Keratinocyte (primary cell): ENCODE measurements around the gene NAT10. TPM values are rescaled to one million over a fixed set of nuclear protein-coding genes. Genes with fewer than 3 reads are reported as not detected.

Source experiments
- DNase-seq: peaks from one replicate; pipeline ENCODE4 v3.0.0-alpha.2; 2011; ENCODE audit warnings: low read depth, missing footprints, low spot score
- FAIRE-seq: peaks from 2 replicates; lab custom pipeline; 2011; peaks lifted over from hg19 to GRCh38; lab: Jason Lieb, UNC
- H2AFZ ChIP-seq: 2 replicates; pipeline ENCODE4 v1.6.0; 2012; ENCODE audit warnings: low read length, control low read depth, inconsistent platforms; ENCODE audit not compliant: control insufficient read depth
- H3K27ac ChIP-seq: 2 replicates; pipeline ENCODE4 v1.5.1; 2011; ENCODE audit warnings: low read length; ENCODE audit not compliant: control insufficient read depth, insufficient read depth
- H3K27me3 ChIP-seq: 3 replicates; pipeline ENCODE4 v1.6.0; 2011; ENCODE audit warnings: low read length; ENCODE audit not compliant: control insufficient read depth, insufficient read depth; ENCODE audit errors: extremely low read depth
- H3K36me3 ChIP-seq, 2 experiments: 2 replicates in 1 of 2; 3 replicates in 1 of 2; pipeline ENCODE4 v1.5.1; 2011; ENCODE audit warnings: low read length in 2 of 2, mild to moderate bottlenecking in 1 of 2; ENCODE audit not compliant: control insufficient read depth in 2 of 2, insufficient read depth in 2 of 2; ENCODE audit errors: extremely low read depth in 1 of 2
- H3K4me1 ChIP-seq: 3 replicates; pipeline ENCODE4 v1.5.1; 2011; ENCODE audit warnings: low read length; ENCODE audit not compliant: control insufficient read depth, insufficient read depth; ENCODE audit errors: extremely low read depth
- H3K4me2 ChIP-seq: 3 replicates; pipeline ENCODE4 v1.6.0; 2011; ENCODE audit warnings: low read depth, low read length; ENCODE audit not compliant: control insufficient read depth, insufficient read depth; ENCODE audit errors: extremely low read depth
- H3K4me3 ChIP-seq, 3 experiments: fragments of 200-600 bp in 1 of 3; sonication (generic) in 1 of 3; 2 replicates in 2 of 3; 3 replicates in 1 of 3; pipeline ENCODE4 v1.5.1; 2011 to 2016; ENCODE audit warnings: low read length in 3 of 3, mild to moderate bottlenecking in 3 of 3, control low read depth in 2 of 3, inconsistent platforms in 1 of 3, low read depth in 1 of 3, mixed read lengths in 1 of 3, mixed run types in 1 of 3, moderate library complexity in 1 of 3; ENCODE audit not compliant: control insufficient read depth in 2 of 3, insufficient read depth in 2 of 3; ENCODE audit errors: extremely low read depth in 1 of 3
- H3K79me2 ChIP-seq: 2 replicates; pipeline ENCODE4 v1.6.0; 2012; ENCODE audit warnings: low read length; ENCODE audit not compliant: control insufficient read depth, insufficient read depth
- H3K9ac ChIP-seq: 3 replicates; pipeline ENCODE4 v1.6.0; 2011; ENCODE audit warnings: low read length; ENCODE audit not compliant: control insufficient read depth, insufficient read depth; ENCODE audit errors: extremely low read depth
- H3K9me1 ChIP-seq: 3 replicates; pipeline ENCODE4 v1.6.0; 2011; ENCODE audit warnings: low read length; ENCODE audit not compliant: control insufficient read depth, insufficient read depth; ENCODE audit errors: extremely low read depth
- H3K9me3 ChIP-seq: 2 replicates; pipeline ENCODE4 v1.5.1; 2012; ENCODE audit warnings: low read depth, low read length; ENCODE audit not compliant: control insufficient read depth
- H4K20me1 ChIP-seq: 3 replicates; pipeline ENCODE4 v1.6.0; 2011; ENCODE audit warnings: low read length; ENCODE audit not compliant: control insufficient read depth, insufficient read depth; ENCODE audit errors: extremely low read depth
- EZH2 ChIP-seq: IDR thresholded peaks from one replicate; pipeline ENCODE4 v1.6.1; 2012; ENCODE audit warnings: inconsistent platforms, mild to moderate bottlenecking, low read length, moderate library complexity
- dilution Hi-C: fragments of 300-500 bp; cut with MboI; formaldehyde crosslinking; loops from one replicate; pipeline ENCODE4 v1.7.0; 2020; ENCODE audit warnings: low sequenced_read_pairs; ENCODE audit not compliant: extremely low pct_ligation_motif_present
- polyA plus RNA-seq, 5 experiments: library from polyadenylated mRNA; depleted of rRNA in 3 of 5; stranded (reverse) in 3 of 5; stranded (forward) in 1 of 5; unstranded in 1 of 5; fragments of >200 nt; gene quantifications; 1 replicate in 1 of 5; 2 replicates in 3 of 5; 3 replicates in 1 of 5; pipeline versions ENCODE4 v1.2.1 to v1.2.3, GENCODE V29; 2011 to 2012; ENCODE audit warnings: missing spikeins in 2 of 5, low read depth in 1 of 5, low replicate concordance in 1 of 5
- TF ChIP-seq, protein P1 (sequence below), 3 experiments: IDR thresholded peaks in 1 of 3; conservative IDR thresholded peaks in 1 of 3; optimal IDR thresholded peaks in 1 of 3; 2 replicates in 2 of 3; 3 replicates in 1 of 3; pipeline versions ENCODE3 to v1.5.1; 2011; ENCODE audit warnings: low read length in 3 of 3, mild to moderate bottlenecking in 3 of 3, moderate library complexity in 2 of 3, control low read depth in 1 of 3, inconsistent platforms in 1 of 3; ENCODE audit not compliant: insufficient read depth in 2 of 3; ENCODE audit errors: extremely low read depth in 1 of 3

Gene NAT10
- polyA plus RNA-seq, 1 donor (not counting 4 experiments of a cell fraction or from before 2014, with no cell fraction given): 44.0 TPM

DNA sequence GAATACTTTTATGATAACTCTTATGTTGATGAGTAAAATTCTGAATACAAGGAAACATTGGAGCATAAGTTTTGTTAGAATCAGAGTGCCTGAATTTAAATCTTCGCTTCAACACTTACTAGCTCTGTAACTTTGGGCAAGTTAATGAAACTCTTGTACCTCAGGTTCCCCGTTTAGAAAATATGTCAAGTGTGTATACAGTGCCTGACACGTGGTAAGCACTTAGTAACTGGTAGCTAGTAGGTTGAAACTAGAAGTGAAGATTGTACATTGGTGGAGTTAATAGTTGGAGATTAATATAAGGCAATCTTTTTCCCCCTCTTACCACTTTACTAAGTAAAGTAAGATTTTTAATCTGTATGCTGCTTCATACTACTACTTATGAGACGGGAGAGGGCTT, 24.8 kb upstream of the NAT10 start:
- FAIRE-seq (no peak), DNase-seq (no peak)
- Histone ChIP-seq H2AFZ (no peak overlapping the region), H4K20me1 (no peaks in the 10 kb centered on the region), H3K27me3 (no peaks in the 10 kb centered on the region), H3K4me2 (no peak overlapping the region), H3K9me1 (no peaks in the 10 kb centered on the region), H3K36me3 (peaks cover 15 to 34% of the 10 kb centered on the region in 2 experiments), H3K79me2 (peaks cover 43% of the 10 kb centered on the region), H3K9ac (no peak overlapping the region), H3K9me3 (no peaks in the 10 kb centered on the region), H3K4me1 (peaks cover 2% of the 10 kb centered on the region), H3K4me3 (no peak overlapping the region), H3K27ac (no peak overlapping the region)
- dilution Hi-C loops: no loop called here
- TF ChIP-seq, protein P1, sequence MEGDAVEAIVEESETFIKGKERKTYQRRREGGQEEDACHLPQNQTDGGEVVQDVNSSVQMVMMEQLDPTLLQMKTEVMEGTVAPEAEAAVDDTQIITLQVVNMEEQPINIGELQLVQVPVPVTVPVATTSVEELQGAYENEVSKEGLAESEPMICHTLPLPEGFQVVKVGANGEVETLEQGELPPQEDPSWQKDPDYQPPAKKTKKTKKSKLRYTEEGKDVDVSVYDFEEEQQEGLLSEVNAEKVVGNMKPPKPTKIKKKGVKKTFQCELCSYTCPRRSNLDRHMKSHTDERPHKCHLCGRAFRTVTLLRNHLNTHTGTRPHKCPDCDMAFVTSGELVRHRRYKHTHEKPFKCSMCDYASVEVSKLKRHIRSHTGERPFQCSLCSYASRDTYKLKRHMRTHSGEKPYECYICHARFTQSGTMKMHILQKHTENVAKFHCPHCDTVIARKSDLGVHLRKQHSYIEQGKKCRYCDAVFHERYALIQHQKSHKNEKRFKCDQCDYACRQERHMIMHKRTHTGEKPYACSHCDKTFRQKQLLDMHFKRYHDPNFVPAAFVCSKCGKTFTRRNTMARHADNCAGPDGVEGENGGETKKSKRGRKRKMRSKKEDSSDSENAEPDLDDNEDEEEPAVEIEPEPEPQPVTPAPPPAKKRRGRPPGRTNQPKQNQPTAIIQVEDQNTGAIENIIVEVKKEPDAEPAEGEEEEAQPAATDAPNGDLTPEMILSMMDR (optimal IDR thresholded peaks at IDR 0.05 in 1 of 3, IDR thresholded peaks at IDR 0.05 in 1 of 3, conservative IDR thresholded peaks at IDR 0.05 in 1 of 3; ENCODE audit: extremely low read depth in 1 of 3, insufficient read depth in 2 of 3, low read length in 3 of 3): no peak
- no peak for TF ChIP-seq EZH2

DNA sequence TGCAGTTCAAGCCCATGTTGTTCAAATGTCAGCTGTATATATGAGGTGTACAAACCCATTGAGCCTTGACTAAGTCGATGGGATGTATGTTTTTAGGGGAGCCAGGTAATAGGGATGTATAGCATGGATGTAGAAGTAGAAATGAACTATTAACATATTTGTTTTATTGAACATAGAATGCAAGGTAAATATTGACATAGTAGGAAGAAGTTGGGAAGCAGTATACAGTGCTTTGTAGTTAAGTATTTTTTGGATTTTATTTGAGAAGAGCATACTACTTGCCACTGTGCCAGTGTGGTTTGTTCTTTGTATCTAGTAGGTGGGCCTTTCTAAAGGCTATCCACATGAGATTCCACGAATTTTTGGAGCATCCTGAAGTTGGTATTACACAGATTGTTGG, 20.8 kb upstream of the NAT10 start:
- H3K36me3 ChIP-seq: peaks cover 23 to 35% of the 10 kb centered on the region in 2 experiments
- no peaks in the 10 kb centered on the region for H4K20me1 ChIP-seq

More for the DNA sequence above, 20.8 kb upstream of the NAT10 start:
- dilution Hi-C loops: no loop called here
- Histone ChIP-seq H3K9ac (no peak overlapping the region), H3K4me2 (no peak overlapping the region), H3K4me3 (no peak overlapping the region), H3K79me2 (peaks cover 25% of the 10 kb centered on the region), H3K27me3 (no peaks in the 10 kb centered on the region), H3K4me1 (no peaks in the 10 kb centered on the region), H3K9me1 (no peaks in the 10 kb centered on the region), H3K9me3 (no peaks in the 10 kb centered on the region), H3K27ac (no peak overlapping the region), H2AFZ (no peak overlapping the region)
- FAIRE-seq (no peak), DNase-seq (no peak)
- TF ChIP-seq, protein P1 (optimal IDR thresholded peaks at IDR 0.05 in 1 of 3, IDR thresholded peaks at IDR 0.05 in 1 of 3, conservative IDR thresholded peaks at IDR 0.05 in 1 of 3; ENCODE audit: extremely low read depth in 1 of 3, insufficient read depth in 2 of 3, low read length in 3 of 3): no peak
- no peak for TF ChIP-seq EZH2
